Smooth muscle cell (in vitro differentiated cells): ENCODE measurements around the gene MSI2. TPM values are rescaled to one million over a fixed set of nuclear protein-coding genes. Genes with fewer than 3 reads are reported as not detected.

Source experiments
- DNase-seq: peaks from one replicate; lab custom pipeline; 2025; ENCODE audit not compliant: unreplicated experiment; lab: John Stamatoyannopoulos, UW
- H2AFZ ChIP-seq: fragments of 200-600 bp; sonication (generic); 2 replicates; pipeline ENCODE4 v1.6.0; 2016; ENCODE audit warnings: antibody characterized with exemption, low read depth, mild to moderate bottlenecking
- H3F3A ChIP-seq: fragments of 200-600 bp; sonication (generic); 2 replicates; pipeline ENCODE4 v1.6.0; 2017; ENCODE audit warnings: antibody characterized with exemption, low read depth
- H3K27ac ChIP-seq: fragments of 200-600 bp; sonication (generic); 2 replicates; pipeline ENCODE4 v1.5.1; 2016; ENCODE audit warnings: low read depth, mild to moderate bottlenecking
- H3K27me3 ChIP-seq: fragments of 200-600 bp; sonication (generic); 2 replicates; pipeline ENCODE4 v1.6.1; 2016; ENCODE audit warnings: low read depth, mild to moderate bottlenecking
- H3K36me3 ChIP-seq: fragments of 200-600 bp; sonication (generic); 2 replicates; pipeline ENCODE4 v1.5.1; 2016; ENCODE audit warnings: low read depth
- H3K4me1 ChIP-seq: fragments of 200-600 bp; sonication (generic); 2 replicates; pipeline ENCODE4 v1.5.1; 2016; ENCODE audit warnings: low read depth
- H3K4me2 ChIP-seq: fragments of 200-600 bp; sonication (generic); 2 replicates; pipeline ENCODE4 v1.6.0; 2016; ENCODE audit warnings: mild to moderate bottlenecking
- H3K4me3 ChIP-seq: fragments of 200-600 bp; sonication (generic); 2 replicates; pipeline ENCODE4 v1.5.1; 2016; ENCODE audit warnings: mild to moderate bottlenecking
- H3K79me2 ChIP-seq: fragments of 200-600 bp; sonication (generic); 2 replicates; pipeline ENCODE4 v1.6.0; 2016; ENCODE audit warnings: low read depth, mild to moderate bottlenecking
- H3K9ac ChIP-seq: fragments of 200-600 bp; sonication (generic); 2 replicates; pipeline ENCODE4 v1.6.0; 2016; ENCODE audit warnings: low read depth
- H3K9me3 ChIP-seq: fragments of 200-600 bp; sonication (generic); replicated peaks from 2 replicates; pipeline ENCODE4 v1.5.1; 2016; ENCODE audit warnings: low read depth
- H4K20me1 ChIP-seq: fragments of 200-600 bp; sonication (generic); 2 replicates; pipeline ENCODE4 v1.6.0; 2016; ENCODE audit warnings: low read depth
- WGBS: methylation state at CpG from one replicate; pipeline ENCODE4 v1.1.7; 2016; ENCODE audit warnings: low lambda C conversion rate; 5-methylcytosine and 5-hydroxymethylcytosine counted together
- polyA plus RNA-seq: library from polyadenylated mRNA; unstranded; fragments of >200 nt; fragmentation: Nextera tagmentation; extraction: Ambion mirVana; gene quantifications from 2 replicates; pipeline ENCODE4 v1.2.1, GENCODE V29; 2016
- total RNA-seq: library from RNA; depleted of rRNA; stranded (reverse); fragments of >200 nt; gene quantifications from 2 replicates; pipeline ENCODE4 v1.2.3, GENCODE V29; 2014
- TF ChIP-seq, protein P1 (sequence below): fragments of 200-600 bp; sonication (generic); IDR thresholded peaks from 2 replicates; pipeline ENCODE4 v1.5.1; 2017; ENCODE audit warnings: borderline replicate concordance, mild to moderate bottlenecking, antibody characterized with exemption; ENCODE audit not compliant: insufficient read depth, poor library complexity, severe bottlenecking

The MSI2 gene
- total and polyA plus RNA-seq, 2 experiments from 2014 or later = 5.7 to 36.5 TPM

DNA sequence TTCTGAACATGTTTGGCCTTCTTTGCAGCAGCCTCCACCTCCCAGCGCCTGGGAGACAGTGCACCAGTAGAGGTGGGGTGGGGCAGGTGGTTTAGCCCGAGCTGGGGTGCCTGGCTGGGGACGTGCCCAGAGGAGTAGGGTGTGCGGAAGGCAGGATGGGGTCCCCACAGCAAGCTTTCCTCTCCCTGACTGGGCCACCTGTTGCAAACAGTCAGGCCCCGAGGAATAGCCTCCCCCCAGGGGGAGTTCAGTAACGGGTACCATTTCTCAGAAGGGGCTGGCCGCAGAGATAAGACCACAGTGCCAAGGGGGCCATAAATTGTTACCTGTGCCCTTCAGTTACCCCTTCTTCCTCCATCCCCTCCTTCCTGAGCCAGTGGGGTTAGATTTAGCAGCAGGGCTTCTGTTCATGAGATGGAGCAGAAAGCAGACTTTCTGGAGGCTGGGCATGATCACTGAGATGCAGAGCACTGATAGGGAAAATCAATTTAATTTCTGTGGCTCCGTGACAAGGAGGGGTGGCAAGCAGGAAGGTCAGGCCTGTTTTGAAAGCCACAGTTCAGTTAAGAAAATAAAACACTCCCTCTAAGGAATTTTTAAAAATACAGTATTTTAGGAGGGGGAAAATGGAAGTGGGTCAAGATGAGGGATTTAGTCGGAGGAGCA lies 181.9 kb downstream of the MSI2 start:
- H3F3A ChIP-seq = peaks cover 30% of the 10 kb centered on the region
- H3K79me2 ChIP-seq = peaks cover 30% of the 10 kb centered on the region
- no peak for DNase-seq
- no peaks in the 10 kb centered on the region for H3K36me3 ChIP-seq
- peaks cover 29% of the 10 kb centered on the region for H3K4me1 ChIP-seq
- no peak overlapping the region for H2AFZ ChIP-seq
- H3K9ac ChIP-seq = no peak overlapping the region
- no peak overlapping the region for H3K4me2 ChIP-seq
- TF ChIP-seq, protein P1, sequence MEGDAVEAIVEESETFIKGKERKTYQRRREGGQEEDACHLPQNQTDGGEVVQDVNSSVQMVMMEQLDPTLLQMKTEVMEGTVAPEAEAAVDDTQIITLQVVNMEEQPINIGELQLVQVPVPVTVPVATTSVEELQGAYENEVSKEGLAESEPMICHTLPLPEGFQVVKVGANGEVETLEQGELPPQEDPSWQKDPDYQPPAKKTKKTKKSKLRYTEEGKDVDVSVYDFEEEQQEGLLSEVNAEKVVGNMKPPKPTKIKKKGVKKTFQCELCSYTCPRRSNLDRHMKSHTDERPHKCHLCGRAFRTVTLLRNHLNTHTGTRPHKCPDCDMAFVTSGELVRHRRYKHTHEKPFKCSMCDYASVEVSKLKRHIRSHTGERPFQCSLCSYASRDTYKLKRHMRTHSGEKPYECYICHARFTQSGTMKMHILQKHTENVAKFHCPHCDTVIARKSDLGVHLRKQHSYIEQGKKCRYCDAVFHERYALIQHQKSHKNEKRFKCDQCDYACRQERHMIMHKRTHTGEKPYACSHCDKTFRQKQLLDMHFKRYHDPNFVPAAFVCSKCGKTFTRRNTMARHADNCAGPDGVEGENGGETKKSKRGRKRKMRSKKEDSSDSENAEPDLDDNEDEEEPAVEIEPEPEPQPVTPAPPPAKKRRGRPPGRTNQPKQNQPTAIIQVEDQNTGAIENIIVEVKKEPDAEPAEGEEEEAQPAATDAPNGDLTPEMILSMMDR = no peak
- H3K27ac ChIP-seq = no peak overlapping the region
- no peaks in the 10 kb centered on the region for H4K20me1 ChIP-seq
- no peaks in the 10 kb centered on the region for H3K27me3 ChIP-seq
- no peak overlapping the region for H3K4me3 ChIP-seq
- no peaks in the 10 kb centered on the region for H3K9me3 ChIP-seq
- 91% methylated on average over 9 of the region's 9 CpGs for WGBS

DNA sequence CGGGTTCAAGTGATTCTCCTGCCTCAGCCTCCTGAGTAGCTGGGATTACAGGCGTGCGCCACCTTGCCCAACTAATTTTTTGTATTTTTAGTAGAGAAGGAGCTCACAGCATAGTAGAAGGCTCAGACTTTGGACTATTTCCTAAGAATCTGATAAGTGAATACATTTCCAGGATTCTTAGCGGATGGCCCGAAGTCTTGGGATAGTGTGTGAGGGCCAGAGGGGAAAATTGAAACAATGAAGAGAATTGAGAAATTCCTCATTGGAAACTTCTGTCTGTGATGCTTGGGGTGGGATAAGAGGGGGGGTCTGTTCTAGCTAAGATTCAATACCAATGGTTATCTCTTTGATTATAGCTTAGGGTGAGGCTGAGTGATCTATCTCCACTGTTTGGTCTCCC lies 183.3 kb downstream of the MSI2 start:
- H3K4me1 ChIP-seq = peaks cover 42% of the 10 kb centered on the region
- 86% methylated on average over 5 of the region's 5 CpGs for WGBS

DNA sequence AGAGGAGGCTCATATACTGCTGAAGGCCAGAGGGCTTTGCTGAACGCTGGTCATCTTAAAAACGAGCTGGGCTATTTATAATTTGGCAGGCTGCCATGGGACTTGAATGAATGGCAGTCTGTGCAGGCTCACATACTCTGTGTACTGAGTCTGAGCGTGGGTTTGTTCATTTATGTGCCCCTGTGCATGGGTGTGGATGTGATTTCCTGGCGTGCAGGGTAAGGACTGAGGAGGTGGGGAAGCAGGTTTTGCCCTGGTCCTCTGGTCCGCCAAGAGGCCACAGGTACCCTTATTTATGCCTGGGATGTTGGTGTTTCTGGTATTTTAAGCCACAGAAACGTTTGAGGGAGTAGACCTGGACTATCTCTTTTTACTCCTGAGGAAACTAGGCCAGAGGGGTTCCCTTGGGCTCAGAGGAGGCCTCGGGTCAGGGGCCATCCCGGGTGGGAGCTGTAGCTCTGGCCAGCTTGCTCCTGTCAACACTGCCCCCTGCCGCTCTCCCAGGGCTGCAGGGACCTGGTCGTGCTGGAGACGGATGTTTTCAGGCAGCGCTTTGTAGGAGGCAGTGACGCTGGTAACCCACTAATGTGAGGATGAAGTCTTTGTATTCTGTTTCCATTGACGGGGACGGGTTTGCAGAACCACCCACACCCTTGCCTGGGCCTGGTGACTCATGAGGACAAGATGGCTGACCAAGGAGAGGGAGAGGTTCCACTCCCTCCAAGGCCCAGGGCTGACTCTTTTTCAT lies 184.4 kb downstream of the MSI2 start:
- Histone ChIP-seq H3K4me2 (peak overlapping the region; percentile 68), H3K36me3 (no peaks in the 10 kb centered on the region), H3F3A (peaks cover 37% of the 10 kb centered on the region), H4K20me1 (no peaks in the 10 kb centered on the region), H3K79me2 (peaks cover 11% of the 10 kb centered on the region), H3K4me3 (no peak overlapping the region), H3K27ac (peak overlapping the region; percentile 90), H2AFZ (no peak overlapping the region), H3K27me3 (no peaks in the 10 kb centered on the region), H3K9me3 (no peaks in the 10 kb centered on the region), H3K9ac (peak overlapping the region; percentile 51), H3K4me1 (peaks cover 52% of the 10 kb centered on the region)
- WGBS = 11% methylated on average over 15 of the region's 15 CpGs
- TF ChIP-seq, protein P1 = peak; percentile 59
- peak; percentile 34 for DNase-seq

More for the DNA sequence above, 183.3 kb downstream of the MSI2 start:
- Histone ChIP-seq H3K27me3 (no peaks in the 10 kb centered on the region), H4K20me1 (no peaks in the 10 kb centered on the region), H3K79me2 (peaks cover 18% of the 10 kb centered on the region), H3K4me2 (peak overlapping the region; percentile 68), H3K27ac (peak overlapping the region; percentile 90), H2AFZ (no peak overlapping the region), H3F3A (peaks cover 35% of the 10 kb centered on the region), H3K9me3 (no peaks in the 10 kb centered on the region), H3K9ac (peak overlapping the region; percentile 51), H3K4me3 (no peak overlapping the region), H3K36me3 (no peaks in the 10 kb centered on the region)
- DNase-seq = no peak
- TF ChIP-seq, protein P1 = no peak
